NK-92 (cell line): ENCODE data around the gene PRKAG3.
"Not testable (repeated sequence)": the region's sequence is repeated elsewhere in the genome, so short reads cannot be mapped to it uniquely, and the experiment has no call there.

Experiments
- DNase-seq: peaks from one replicate; lab custom pipeline; 2025; ENCODE audit not compliant: unreplicated experiment; lab: John Stamatoyannopoulos, UW

PRKAG3 gene

GRCh38 chr2:218783688-218784087 is 47.9 kb downstream of the PRKAG3 start:
- no peak for DNase-seq

- DNase-seq: no peak
Measured at GRCh38 chr2:218782528-218782844, 49.1 kb downstream of the PRKAG3 start.

- no peak for DNase-seq
Measured at GRCh38 chr2:218781691-218782527, 49.7 kb downstream of the PRKAG3 start, which contains the start of gene CYP27A1. CYP27A1 (plus strand) TSS chr2:218782147; CDS start chr2:218782183, 36 bp downstream.

- no peak for DNase-seq
Measured at GRCh38 chr2:218780851-218781690, 50.5 kb downstream of the PRKAG3 start.

GRCh38 chr2:218780046-218780445 is 51.6 kb downstream of the PRKAG3 start:
- DNase-seq: no peak

- DNase-seq: no peak
Measured at GRCh38 chr2:218777276-218777990, 54.2 kb downstream of the PRKAG3 start.

- DNase-seq: no peak
Measured at GRCh38 chr2:218776488-218776887, 55.1 kb downstream of the PRKAG3 start.

- DNase-seq: no peak
Measured at GRCh38 chr2:218773881-218774280, 57.7 kb downstream of the PRKAG3 start.

GRCh38 chr2:218772759-218773158 is 58.8 kb downstream of the PRKAG3 start:
- DNase-seq: not testable (repeated sequence)
